GM19099 (cell line): ENCODE measurements around the gene SMOC2.

Experiments
- POLR2A ChIP-seq: IDR thresholded peaks from 3 replicates; pipeline ENCODE4 v1.6.1; 2011; ENCODE audit warnings: low read depth; ENCODE audit not compliant: insufficient read length; ENCODE audit errors: extremely low read depth

The SMOC2 gene

DNA sequence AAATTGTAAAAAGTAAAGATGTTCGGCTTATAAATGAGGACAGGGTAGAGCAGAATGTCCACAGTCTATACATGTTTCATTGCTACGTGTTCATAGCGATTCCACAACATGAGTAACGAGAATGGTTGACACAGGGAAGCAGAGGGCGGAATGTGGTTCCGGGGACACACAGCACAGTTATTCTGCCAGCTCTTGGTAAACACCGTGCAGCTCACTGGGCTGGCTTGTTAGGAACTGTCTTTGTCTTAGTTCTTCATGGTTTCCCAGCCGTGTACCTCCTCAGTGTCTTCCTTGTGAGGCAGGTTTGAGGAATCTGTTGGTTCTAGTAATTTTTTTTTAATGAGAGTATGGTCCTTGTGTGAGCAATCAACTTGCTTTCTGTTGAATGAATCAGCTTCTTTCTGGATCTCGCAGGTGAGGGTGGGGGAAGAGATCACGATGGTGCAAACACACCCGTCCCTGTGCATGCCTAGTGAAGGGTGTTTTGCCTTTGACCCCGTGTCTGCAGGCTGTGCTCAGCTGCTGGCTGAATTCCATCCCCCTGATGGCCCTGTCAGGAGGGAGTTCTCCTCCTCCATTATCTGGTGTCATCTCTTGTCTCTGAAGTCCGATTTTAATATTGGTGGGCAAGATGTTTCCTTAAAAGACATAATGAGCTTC lies 168.2 kb downstream of the SMOC2 start:
- TF ChIP-seq POLR2A = no peak

DNA sequence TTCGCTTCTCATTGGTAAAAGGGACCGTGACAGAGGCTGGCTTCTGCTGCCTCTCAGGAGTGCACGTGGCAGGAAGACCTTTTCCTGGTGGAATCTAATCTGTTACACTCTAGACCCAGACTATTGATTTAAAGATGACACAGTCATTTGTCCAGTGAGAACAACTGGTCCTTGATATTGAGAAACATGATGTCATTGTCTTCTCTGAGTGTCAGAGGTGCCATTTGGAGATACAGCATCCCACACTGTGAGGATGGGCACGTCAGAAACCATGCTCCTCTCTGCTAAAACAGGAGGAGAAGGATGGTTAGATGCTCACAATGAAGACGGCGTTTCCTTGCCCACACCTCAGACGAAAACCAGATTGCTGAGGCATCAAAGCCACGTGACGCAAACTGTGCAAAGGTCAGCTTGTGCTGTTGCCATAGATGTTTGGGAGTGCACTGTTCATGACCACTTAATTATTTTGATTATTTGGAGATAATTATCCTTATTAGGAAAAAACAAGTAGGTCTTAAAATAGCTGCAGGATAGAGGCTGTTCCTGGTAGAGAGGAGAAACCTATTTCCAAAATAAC lies 169.0 kb downstream of the SMOC2 start:
- TF ChIP-seq POLR2A = no peak

DNA sequence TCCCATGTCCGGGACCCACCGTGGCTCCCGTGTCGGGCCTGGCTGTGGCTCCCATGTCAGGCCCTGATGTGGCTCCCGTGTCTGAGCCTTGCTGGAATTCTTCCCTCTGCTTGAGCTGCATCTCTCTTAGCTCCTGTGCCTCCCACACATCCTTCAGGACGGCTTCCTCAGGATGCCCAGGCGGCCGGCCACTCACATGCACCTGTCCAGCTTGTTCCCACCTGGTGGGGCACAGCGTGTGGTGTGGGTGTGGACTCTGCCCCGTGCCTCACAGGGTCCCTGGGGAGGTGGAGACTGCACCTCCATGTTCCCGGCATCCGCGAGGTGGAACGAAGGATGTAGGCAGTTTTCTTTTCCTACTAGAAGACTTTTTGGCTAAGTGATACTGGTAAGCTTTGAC lies 170.7 kb downstream of the SMOC2 start:
- no peak for TF ChIP-seq POLR2A

DNA sequence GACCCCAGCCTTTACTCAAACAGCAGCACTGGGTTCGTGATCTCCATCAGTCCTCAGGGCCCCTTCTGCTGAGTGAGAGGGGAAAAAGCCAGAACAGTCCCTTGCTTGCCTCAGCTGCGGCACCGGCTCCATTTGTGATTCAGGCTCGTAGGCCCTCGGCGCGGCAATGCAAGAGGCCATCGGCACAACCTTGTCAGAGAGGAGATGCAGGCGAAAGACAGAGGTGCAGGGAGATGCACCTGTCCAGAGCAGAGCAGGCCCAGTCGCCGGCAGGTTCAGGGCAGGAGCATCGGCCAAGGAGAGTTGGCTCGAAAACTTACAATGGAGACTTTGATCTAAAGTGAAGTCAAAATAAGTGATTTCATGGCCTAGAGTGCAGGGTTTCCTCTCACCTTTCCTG lies 171.6 kb downstream of the SMOC2 start:
- TF ChIP-seq POLR2A = no peak

DNA sequence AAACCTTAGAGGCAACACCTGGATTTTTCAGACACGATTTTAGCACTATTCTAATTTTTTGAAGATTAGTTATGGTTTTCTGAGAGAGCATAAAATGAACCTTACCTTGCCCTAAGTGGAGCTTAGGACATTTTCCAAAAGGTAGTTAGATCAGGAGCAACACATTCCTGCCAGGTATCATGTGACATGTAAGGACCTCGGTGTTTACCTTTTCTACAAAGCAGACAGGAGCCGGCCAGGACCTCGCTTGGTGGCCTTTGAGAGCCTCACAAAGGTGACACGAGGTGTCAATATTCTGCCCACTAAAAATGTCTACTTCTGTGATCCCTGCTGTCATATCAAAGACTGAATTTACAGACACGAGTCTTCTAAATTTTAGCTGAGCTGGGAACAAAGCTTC lies 174.9 kb downstream of the SMOC2 start:
- no peak for TF ChIP-seq POLR2A

DNA sequence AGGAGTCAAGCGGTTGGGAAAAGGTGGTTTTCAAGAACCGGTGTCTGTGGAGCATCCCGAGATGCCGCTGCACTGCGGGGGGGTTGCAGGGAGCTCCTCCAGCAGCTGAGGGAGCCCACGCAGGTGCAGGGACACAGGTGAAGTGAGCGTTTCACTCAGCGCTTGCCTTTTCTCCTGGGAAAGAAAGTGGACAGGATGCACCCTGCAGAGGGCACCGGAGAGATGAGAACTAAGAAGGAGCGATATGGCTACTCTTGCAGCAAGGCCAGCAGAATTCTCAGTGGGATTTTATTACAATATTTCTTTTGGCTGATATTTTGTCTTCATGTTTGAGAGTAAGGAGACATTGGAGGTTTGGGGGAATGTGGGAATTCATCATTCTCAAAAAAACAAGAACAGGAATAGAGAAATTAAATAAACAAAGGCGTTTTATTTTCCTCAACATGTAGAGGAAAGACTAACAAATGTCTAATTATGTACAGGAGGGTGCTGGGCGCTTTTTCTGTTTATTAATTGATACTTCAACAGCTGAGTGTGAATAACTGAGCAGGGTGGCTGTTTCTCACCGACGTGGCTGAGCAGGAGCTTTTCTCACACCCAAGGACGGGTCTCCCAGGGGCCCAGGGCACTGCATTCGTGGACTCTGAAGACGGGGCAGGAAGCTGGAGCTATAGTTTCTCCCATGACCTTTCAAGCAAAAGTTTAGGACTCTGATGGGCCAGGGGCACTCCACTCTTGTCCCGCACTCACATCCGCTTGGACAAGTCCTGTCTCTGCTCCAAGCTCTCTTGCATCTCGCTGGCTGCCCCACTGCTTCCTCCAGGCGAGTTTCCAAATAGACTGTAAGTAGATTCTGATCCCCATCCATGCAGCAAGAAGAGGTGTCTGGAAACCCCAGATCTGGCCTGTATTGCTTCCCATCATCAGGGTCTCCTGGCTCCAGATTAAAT lies 176.1 kb downstream of the SMOC2 start:
- TF ChIP-seq POLR2A = no peak

DNA sequence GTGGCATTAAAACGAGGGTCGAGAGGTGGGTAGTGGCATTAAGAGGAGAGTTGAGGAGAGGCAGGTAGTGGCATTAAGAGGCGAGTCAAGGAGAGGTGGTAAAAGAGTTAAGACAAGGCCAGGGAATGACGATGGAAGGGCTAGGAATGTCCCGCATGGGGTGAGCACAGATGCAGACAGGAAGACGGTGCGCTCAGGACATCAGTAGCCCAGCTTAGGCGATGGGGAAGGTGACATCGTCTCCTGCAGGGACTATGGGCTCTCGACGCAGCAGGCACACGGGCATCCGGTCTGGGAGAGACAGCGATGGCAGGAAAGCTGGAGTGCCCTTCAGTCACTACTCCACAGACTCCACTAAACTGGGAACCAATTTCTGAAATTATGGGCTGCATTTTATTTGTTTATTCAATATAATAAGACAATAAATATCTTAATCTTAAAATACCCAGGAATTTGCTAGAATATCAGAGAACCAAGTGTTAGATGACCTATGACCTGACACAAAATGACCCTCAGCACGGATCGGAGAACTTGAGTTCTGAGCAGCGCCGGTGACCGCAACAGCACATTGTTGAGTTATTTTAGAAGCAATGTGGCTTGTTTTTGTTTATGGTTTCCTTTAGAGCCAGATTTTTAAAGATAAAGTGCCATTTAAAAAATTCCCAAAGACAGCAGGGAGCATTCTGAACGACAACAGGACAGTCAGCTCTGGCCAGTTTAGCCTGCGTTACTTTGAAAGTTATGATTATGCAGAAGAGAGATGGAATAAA lies 177.7 kb downstream of the SMOC2 start:
- TF ChIP-seq POLR2A = no peak

DNA sequence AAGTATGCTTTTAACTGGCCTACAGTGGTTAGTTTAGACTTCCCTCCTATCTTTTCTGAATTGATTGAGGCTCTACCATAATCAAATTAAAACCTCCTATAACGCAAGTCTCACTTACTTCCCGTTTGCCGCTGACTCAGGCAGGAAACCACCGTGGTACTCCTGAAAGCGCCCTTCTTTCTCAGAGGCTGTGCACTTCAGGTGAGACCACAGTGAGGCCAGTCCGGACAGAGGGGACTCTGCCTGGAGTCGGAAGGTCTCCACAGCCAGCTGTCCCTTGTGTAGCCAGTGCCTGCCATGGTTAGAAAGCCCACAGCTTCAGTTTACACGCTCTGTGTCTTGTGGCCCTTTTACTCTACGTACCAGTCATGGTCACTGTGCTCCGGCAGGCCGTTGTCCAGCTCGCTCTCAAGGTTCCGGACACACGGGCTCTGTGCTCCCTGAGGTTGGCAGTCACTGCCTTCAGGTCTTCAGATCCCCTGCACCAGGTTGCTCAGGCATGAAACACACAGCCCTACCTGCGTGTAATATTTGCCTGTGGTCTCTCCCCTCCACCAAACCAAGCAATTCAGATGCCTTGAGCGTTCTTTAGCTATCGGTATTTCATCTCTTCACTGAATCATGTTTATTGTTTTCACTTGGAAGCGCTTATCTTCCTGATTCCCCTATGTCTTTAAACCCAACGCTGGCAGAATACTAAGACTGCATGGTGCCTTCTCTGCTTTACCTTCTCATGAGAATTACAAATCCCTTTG lies 178.8 kb downstream of the SMOC2 start:
- TF ChIP-seq POLR2A = no peak

DNA sequence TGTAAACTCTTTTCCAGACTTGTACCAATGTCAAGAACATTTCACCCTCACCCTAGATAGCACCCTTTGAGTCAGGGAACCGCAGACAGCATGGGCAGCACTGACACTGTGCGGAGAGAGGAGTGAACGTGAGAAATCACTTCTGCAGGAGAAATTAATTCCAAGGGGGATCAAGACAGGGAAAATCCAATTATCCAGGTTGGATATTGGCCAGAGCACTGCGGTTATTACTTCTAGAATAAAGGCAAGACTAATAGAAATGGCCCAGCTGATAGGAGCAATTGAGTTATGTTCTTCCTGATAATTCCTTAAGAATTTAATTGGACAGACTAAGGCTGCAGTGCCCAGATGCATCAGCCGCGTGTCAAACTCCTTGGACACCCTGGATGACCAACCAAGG lies 179.6 kb downstream of the SMOC2 start:
- no peak for TF ChIP-seq POLR2A

DNA sequence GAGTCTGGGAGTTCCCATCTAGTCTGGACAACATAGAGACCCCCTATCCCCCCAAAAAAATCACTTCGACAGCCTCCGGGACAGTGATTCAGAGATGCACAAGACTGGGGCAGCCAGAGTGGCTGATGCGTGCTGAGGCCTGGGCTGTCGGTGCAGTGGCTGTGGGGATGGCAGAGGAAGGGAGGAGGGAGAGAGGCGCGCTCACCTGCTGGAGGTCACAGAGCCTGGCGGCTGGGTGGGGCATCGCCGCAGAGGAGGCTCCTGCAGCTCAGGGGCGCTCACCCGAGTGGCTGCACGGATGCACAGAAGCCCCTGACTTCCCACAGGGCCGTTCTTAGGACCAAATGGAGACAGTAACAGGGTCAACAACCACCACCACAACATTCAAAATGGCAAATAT lies 182.8 kb downstream of the SMOC2 start:
- no peak for TF ChIP-seq POLR2A

DNA sequence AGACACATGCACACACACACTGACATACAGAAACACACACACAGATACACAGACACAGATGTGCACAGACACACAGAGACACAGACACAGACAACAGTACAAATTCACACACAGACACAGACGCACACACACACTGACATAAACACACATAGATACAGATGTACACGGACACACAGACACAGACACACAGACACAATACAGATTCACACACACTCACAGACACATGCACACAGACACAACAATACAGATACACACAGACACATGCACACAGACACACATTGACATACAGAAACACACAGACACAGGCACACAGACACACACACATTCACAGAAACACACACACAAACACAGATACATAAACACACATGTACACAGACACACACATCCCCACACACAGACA lies 183.6 kb downstream of the SMOC2 start:
- TF ChIP-seq POLR2A = no peak

DNA sequence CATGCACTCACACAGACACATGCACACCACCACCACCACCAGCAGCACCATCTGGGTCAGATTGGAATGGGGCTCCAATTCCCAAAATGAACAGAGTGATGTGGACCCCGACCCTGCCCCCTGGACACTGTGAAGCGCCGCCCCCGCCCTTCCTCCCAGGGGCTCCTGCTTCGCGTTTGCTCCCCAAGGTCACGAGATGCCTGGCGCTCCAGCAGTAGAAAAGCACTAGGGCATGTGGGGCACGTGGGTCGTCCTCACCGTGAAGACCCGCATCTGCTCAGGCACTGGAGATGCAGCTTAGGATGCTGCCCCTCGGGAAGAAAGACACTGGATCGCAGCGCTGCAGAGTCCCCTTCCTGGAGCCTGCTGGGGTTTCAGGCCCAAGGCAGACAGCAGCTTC lies 184.0 kb downstream of the SMOC2 start:
- TF ChIP-seq POLR2A = no peak

DNA sequence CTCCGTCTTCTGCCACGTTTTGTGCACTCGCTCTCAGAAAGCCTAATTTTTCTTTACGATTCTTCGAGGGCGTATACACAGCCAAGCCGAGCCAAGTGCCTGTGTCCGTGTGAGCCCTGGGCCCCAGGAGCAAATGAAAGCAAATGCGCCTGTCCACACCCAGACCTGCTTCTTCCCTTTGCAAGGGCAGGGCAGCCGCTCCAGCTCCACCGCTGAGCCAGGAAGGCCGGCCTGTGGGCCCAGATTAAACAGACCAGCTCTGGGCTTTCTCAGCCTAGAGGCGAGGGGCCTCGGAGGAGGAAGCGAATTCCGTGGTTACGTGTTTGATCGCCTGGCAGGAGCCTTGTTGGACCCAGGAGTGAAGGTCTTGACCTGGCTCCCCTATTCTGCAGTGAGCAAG lies 184.6 kb downstream of the SMOC2 start:
- no peak for TF ChIP-seq POLR2A

DNA sequence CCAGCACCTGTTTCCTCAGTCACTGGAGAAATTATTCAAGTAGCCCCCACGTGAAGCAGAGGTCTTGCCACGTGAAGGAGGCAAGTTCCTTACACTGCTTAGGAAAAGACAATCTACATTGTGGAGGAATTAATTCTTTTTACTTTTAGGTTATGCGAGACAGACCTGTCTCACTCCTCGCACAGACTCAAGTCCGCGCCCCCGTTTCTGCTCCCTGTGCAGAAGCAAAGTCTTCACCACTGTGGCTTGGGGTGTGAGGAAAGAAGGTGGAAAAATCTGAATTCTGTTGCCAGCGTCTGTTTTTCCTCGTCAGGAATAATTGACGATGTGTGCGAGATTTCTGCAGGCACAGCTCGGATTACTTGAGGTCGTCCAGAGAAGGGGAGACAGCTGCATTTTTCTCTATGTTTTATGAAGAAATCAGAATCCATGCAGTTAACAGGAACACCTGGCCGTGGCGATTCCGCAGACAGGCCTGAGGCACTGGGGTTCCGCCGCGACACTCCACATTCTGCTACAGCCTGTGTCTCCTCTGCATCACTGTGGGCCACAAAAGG lies 185.1 kb downstream of the SMOC2 start:
- TF ChIP-seq POLR2A = no peak
